ENCODE data around the gene ZFP64.

ZFP64 gene

GRCh38 chr20:52239102-52239501 lies 47.5 kb upstream of the ZFP64 start (continued):
- no peak for TF ChIP-seq ZNF544 (tag by site-specific recombination; IDR thresholded peaks at IDR 0.05)

GRCh38 chr20:52236292-52236691 lies 44.7 kb upstream of the ZFP64 start:
- CTCF ChIA-PET, result no interaction called here
- POLR2A ChIA-PET, result no interaction called here

GRCh38 chr20:52235129-52235528 lies 43.5 kb upstream of the ZFP64 start:
- no peak for TF ChIP-seq ZNF19 (tag by site-specific recombination; IDR thresholded peaks at IDR 0.05; ENCODE audit: low read depth)
- TF ChIP-seq REPIN1 (tag by site-specific recombination; IDR thresholded peaks at IDR 0.05; ENCODE audit: low read depth), result no peak
- TF ChIP-seq ZNF768 (tag by site-specific recombination; IDR thresholded peaks at IDR 0.05), result no peak
- TF ChIP-seq BCL6B (tag by site-specific recombination; IDR thresholded peaks at IDR 0.05), result no peak
- TF ChIP-seq FEZF1 (tag by site-specific recombination; IDR thresholded peaks at IDR 0.05), result no peak
- no peak for TF ChIP-seq GLI4 (tag by site-specific recombination; IDR thresholded peaks at IDR 0.05)
- no peak for TF ChIP-seq ZNF791 (tag by site-specific recombination; IDR thresholded peaks at IDR 0.05)
- peaks cover 5% of the 10 kb centered on the region; the same call in 1 of the 2 replicates for H3K4me1 ChIP-seq (ENCODE audit: control insufficient read depth, insufficient read depth, low read length)
- ChIA-PET POLR2A (no interaction called here), CTCF (interaction anchor here (0.6 kb wide), 1 partner anchor 107 kb away, joined by 3 read pairs; no protein-coding TSS in a partner anchor)
- H3K4me3 ChIP-seq (ENCODE audit: low read depth, low read length), result no peak overlapping the region
- no peak overlapping the region for H3K27ac ChIP-seq (ENCODE audit: extremely low read depth, low read depth, low read length)
- H3K36me3 ChIP-seq (ENCODE audit: control insufficient read depth in 2 of 2, insufficient read depth in 1 of 2, low read length in 2 of 2), result no peaks in the 10 kb centered on the region
- no peaks in the 10 kb centered on the region for H3K9me3 ChIP-seq (ENCODE audit: control insufficient read depth, insufficient read depth, low read depth, low read length)

More at GRCh38 chr20:52236292-52236691, 44.7 kb upstream of the ZFP64 start:
- Histone ChIP-seq H3K9me3 (ENCODE audit: control insufficient read depth, insufficient read depth, low read depth, low read length) (no peaks in the 10 kb centered on the region), H3K4me3 (ENCODE audit: low read depth, low read length) (no peak overlapping the region), H3K4me1 (ENCODE audit: control insufficient read depth, insufficient read depth, low read length) (no peaks in the 10 kb centered on the region), H3K36me3 (ENCODE audit: control insufficient read depth in 2 of 2, insufficient read depth in 1 of 2, low read length in 2 of 2) (no peaks in the 10 kb centered on the region), H3K27ac (ENCODE audit: extremely low read depth, low read depth, low read length) (no peak overlapping the region)
- TF ChIP-seq ZNF138 (tag by site-specific recombination; IDR thresholded peaks at IDR 0.05; ENCODE audit: borderline replicate concordance), result no peak
- TF ChIP-seq ZNF19 (tag by site-specific recombination; IDR thresholded peaks at IDR 0.05; ENCODE audit: low read depth), result no peak
- no peak for TF ChIP-seq HOXC10 (CRISPR knock-in tag; IDR thresholded peaks at IDR 0.05)
- no peak for TF ChIP-seq ZNF768 (tag by site-specific recombination; IDR thresholded peaks at IDR 0.05)

GRCh38 chr20:52234302-52235045 lies 42.9 kb upstream of the ZFP64 start:
- TF ChIP-seq ZNF623 (tag by site-specific recombination; IDR thresholded peaks at IDR 0.05) (no peak), ZNF292 (tag by site-specific recombination; IDR thresholded peaks at IDR 0.05; ENCODE audit: borderline replicate concordance, low read depth) (no peak), ZNF169 (tag by site-specific recombination; IDR thresholded peaks at IDR 0.05) (no peak)
- ChIA-PET POLR2A (no interaction called here), CTCF (no interaction called here)

DNA sequence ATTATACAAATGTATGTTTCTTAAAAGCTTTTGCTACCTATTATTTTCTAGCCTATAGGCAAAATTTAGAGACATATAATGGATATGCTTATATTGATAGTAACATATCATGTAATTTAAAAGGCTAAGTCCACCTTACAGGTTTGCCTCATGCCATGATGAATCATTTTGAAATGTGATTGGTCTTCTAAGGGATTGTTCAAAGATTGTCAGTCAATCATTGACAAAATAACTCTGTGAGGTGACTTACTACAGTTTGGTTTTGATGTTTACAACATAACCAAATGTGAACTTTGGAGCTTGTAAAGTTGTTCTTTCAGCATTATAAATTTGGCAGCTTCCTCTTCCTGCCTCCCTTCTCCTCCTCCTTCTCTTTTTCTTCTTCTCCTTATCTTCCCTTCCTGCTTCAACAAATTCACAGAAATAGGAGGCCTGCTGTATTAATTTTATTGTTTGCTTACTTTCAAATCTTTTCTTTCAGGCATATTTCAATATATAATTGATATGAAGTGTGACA lies 39.7 kb upstream of the ZFP64 start:
- no peak overlapping the region for H3K27ac ChIP-seq (ENCODE audit: extremely low read depth, low read depth, low read length)
- H3K9me3 ChIP-seq (ENCODE audit: control insufficient read depth, insufficient read depth, low read depth, low read length), result no peaks in the 10 kb centered on the region
- ChIA-PET POLR2A (no interaction called here), CTCF (interaction anchor here (1.0 to 2.2 kb wide), 2 partner anchors 11 to 81 kb away, joined by 3 to 14 read pairs; no protein-coding TSS in a partner anchor)
- H3K36me3 ChIP-seq (ENCODE audit: control insufficient read depth in 2 of 2, insufficient read depth in 1 of 2, low read length in 2 of 2), result no peaks in the 10 kb centered on the region
- peaks cover 6% of the 10 kb centered on the region; the same call in 1 of the 2 replicates for H3K4me1 ChIP-seq (ENCODE audit: control insufficient read depth, insufficient read depth, low read length)
- no peak overlapping the region for H3K4me3 ChIP-seq (ENCODE audit: low read depth, low read length)
- TF ChIP-seq YY2 (tag by site-specific recombination; IDR thresholded peaks at IDR 0.05) (no peak), INSM2 (tag by site-specific recombination; IDR thresholded peaks at IDR 0.05) (no peak), ZBTB6 (tag by site-specific recombination; IDR thresholded peaks at IDR 0.05) (no peak), HOXD13 (CRISPR knock-in tag; IDR thresholded peaks at IDR 0.05; ENCODE audit: borderline replicate concordance) (no peak), ZNF416 (tag by site-specific recombination; IDR thresholded peaks at IDR 0.05) (no peak), ZFP37 (tag by site-specific recombination; IDR thresholded peaks at IDR 0.05) (no peak), GLIS1 (tag by site-specific recombination; IDR thresholded peaks at IDR 0.05) (no peak), ZNF274 (IDR thresholded peaks at IDR 0.05; ENCODE audit: low read length) (no peak), ZNF274 (tag by site-specific recombination; IDR thresholded peaks at IDR 0.05; ENCODE audit: borderline replicate concordance) (no peak), ZBTB8A (tag by site-specific recombination; IDR thresholded peaks at IDR 0.05) (no peak)

More at GRCh38 chr20:52234302-52235045, 42.9 kb upstream of the ZFP64 start:
- Histone ChIP-seq H3K36me3 (ENCODE audit: control insufficient read depth in 2 of 2, insufficient read depth in 1 of 2, low read length in 2 of 2) (no peaks in the 10 kb centered on the region), H3K27ac (ENCODE audit: extremely low read depth, low read depth, low read length) (no peak overlapping the region), H3K9me3 (ENCODE audit: control insufficient read depth, insufficient read depth, low read depth, low read length) (no peaks in the 10 kb centered on the region), H3K4me1 (ENCODE audit: control insufficient read depth, insufficient read depth, low read length) (peaks cover 6% of the 10 kb centered on the region; the same call in 1 of the 2 replicates), H3K4me3 (ENCODE audit: low read depth, low read length) (no peak overlapping the region)

Measured in HEK293 (cell line).